ENCODE data around the gene STOML3. TPM values are rescaled to one million over a fixed set of nuclear protein-coding genes. Genes with fewer than 3 reads are reported as not detected.

The STOML3 gene
- total RNA-seq, 1 donor from 2014 or later, result not detected

GRCh38 chr13:38943231-38943630, 47.4 kb downstream of the STOML3 start:
- Mint-ChIP-seq H3K27me3 (ENCODE audit: low read depth) (no peaks in the 10 kb centered on the region), H3K27ac (no peak overlapping the region), H3K4me3 (no peak overlapping the region), H3K36me3 (no peaks in the 10 kb centered on the region), H3K4me1 (no peaks in the 10 kb centered on the region), H3K9me3 (no peaks in the 10 kb centered on the region)
- no peak for DNase-seq (ENCODE audit: low spot score in 2 of 2, unreplicated experiment in 2 of 2)
- no peak for TF ChIP-seq CTCF (IDR thresholded peaks at IDR 0.05; ENCODE audit: unreplicated experiment)

GRCh38 chr13:38941353-38941945, 49.2 kb downstream of the STOML3 start:
- no peak for DNase-seq (ENCODE audit: low spot score in 2 of 2, unreplicated experiment in 2 of 2)
- H3K9me3 Mint-ChIP-seq, result no peaks in the 10 kb centered on the region
- H3K27ac Mint-ChIP-seq, result no peak overlapping the region
- no peak for TF ChIP-seq CTCF (IDR thresholded peaks at IDR 0.05; ENCODE audit: unreplicated experiment)
- H3K4me3 Mint-ChIP-seq, result no peak overlapping the region
- no peaks in the 10 kb centered on the region for H3K36me3 Mint-ChIP-seq
- H3K4me1 Mint-ChIP-seq, result no peaks in the 10 kb centered on the region
- H3K27me3 Mint-ChIP-seq (ENCODE audit: low read depth), result no peaks in the 10 kb centered on the region

- H3K4me1 Mint-ChIP-seq, result peaks cover 13% of the 10 kb centered on the region
- no peak for DNase-seq (ENCODE audit: low spot score in 2 of 2, unreplicated experiment in 2 of 2)
- no peaks in the 10 kb centered on the region for H3K36me3 Mint-ChIP-seq
- H3K27me3 Mint-ChIP-seq (ENCODE audit: low read depth), result no peaks in the 10 kb centered on the region
- no peak overlapping the region for H3K4me3 Mint-ChIP-seq
- H3K27ac Mint-ChIP-seq, result no peak overlapping the region
- no peaks in the 10 kb centered on the region for H3K9me3 Mint-ChIP-seq
- TF ChIP-seq CTCF (IDR thresholded peaks at IDR 0.05; ENCODE audit: unreplicated experiment), result no peak
Observed at GRCh38 chr13:38933786-38934185, 56.8 kb downstream of the STOML3 start.

GRCh38 chr13:38922170-38922569, 68.5 kb downstream of the STOML3 start:
- TF ChIP-seq CTCF (IDR thresholded peaks at IDR 0.05; ENCODE audit: unreplicated experiment), result no peak
- H3K4me1 Mint-ChIP-seq, result no peaks in the 10 kb centered on the region
- peaks cover 18% of the 10 kb centered on the region for H3K9me3 Mint-ChIP-seq
- DNase-seq (ENCODE audit: low spot score in 2 of 2, unreplicated experiment in 2 of 2), result no peak
- H3K36me3 Mint-ChIP-seq, result no peaks in the 10 kb centered on the region
- H3K27me3 Mint-ChIP-seq (ENCODE audit: low read depth), result no peaks in the 10 kb centered on the region
- H3K27ac Mint-ChIP-seq, result no peak overlapping the region
- H3K4me3 Mint-ChIP-seq, result no peak overlapping the region

GRCh38 chr13:38921081-38921480, 69.5 kb downstream of the STOML3 start:
- peaks cover 18% of the 10 kb centered on the region for H3K9me3 Mint-ChIP-seq
- no peaks in the 10 kb centered on the region for H3K4me1 Mint-ChIP-seq
- H3K27me3 Mint-ChIP-seq (ENCODE audit: low read depth), result no peaks in the 10 kb centered on the region
- TF ChIP-seq CTCF (IDR thresholded peaks at IDR 0.05; ENCODE audit: unreplicated experiment), result no peak
- no peak for DNase-seq (ENCODE audit: low spot score in 2 of 2, unreplicated experiment in 2 of 2)
- H3K27ac Mint-ChIP-seq, result no peak overlapping the region
- no peak overlapping the region for H3K4me3 Mint-ChIP-seq
- H3K36me3 Mint-ChIP-seq, result no peaks in the 10 kb centered on the region

Other genes with a start within 250 kb of the STOML3 start
- gene PROSER1, start 47.3 kb upstream of the STOML3 start, total RNA-seq, result 54.4 to 58.8 TPM (median 58.0 TPM) in 3 replicates
- 39.7 to 42.9 TPM (median 42.2 TPM) in 3 replicates for gene NHLRC3, start 47.6 kb upstream of the STOML3 start, total RNA-seq